Panc1 (cell line): ENCODE results near the gene ZBED5. TPM values are rescaled to one million over a fixed set of nuclear protein-coding genes. Genes with fewer than 3 reads are reported as not detected.

Source experiments
- ATAC-seq: fragments of 200-7000 bp; cut with Tn5 transposase; 2 replicates; pipeline ENCODE4 v1.9.1; 2020; ENCODE audit warnings: mild to moderate bottlenecking, moderate library complexity
- BruUV-seq: library from RNA; stranded (reverse); fragments of 400-500 nt; replicated peaks from 2 replicates; lab custom pipeline; 2021; lab: Mats Ljungman, UMichigan
- CTCF ChIA-PET: fragments of 300-600 bp; sonication (Branson Sonifier 250); formaldehyde crosslinking; loops from one replicate; lab custom pipeline; 2022; ENCODE audit warnings: antibody characterized with exemption; lab: Charles Lee
- POLR2A ChIA-PET: fragments of 300-600 bp; sonication (Branson Sonifier 250); formaldehyde crosslinking; loops from one replicate; lab custom pipeline; 2022; ENCODE audit warnings: antibody characterized with exemption; lab: Charles Lee
- DNase-seq: peaks from one replicate; pipeline ENCODE4 v3.0.0-alpha.2; 2010; ENCODE audit warnings: low read depth, low spot score
- H3K27ac ChIP-seq: 2 replicates; pipeline ENCODE4 v1.5.1; 2011; ENCODE audit warnings: mild to moderate bottlenecking, low read length, inconsistent platforms
- H3K27me3 ChIP-seq: fragments of 200-500 bp; sonication (Bioruptor generic); 2 replicates; pipeline ENCODE4 v1.6.0; 2014; ENCODE audit warnings: low read length, inconsistent platforms; ENCODE audit not compliant: control insufficient read depth, insufficient read depth
- H3K36me3 ChIP-seq: fragments of 200-500 bp; sonication (Bioruptor generic); 2 replicates; pipeline ENCODE4 v1.5.1; 2014; ENCODE audit warnings: inconsistent platforms, mild to moderate bottlenecking, low read length, moderate library complexity; ENCODE audit not compliant: control insufficient read depth, insufficient read depth
- H3K4me1 ChIP-seq: 2 replicates; pipeline ENCODE4 v1.5.1; 2011; ENCODE audit warnings: inconsistent platforms, mild to moderate bottlenecking, low read length, moderate library complexity; ENCODE audit not compliant: control insufficient read depth, insufficient read depth
- H3K4me3 ChIP-seq, 2 experiments: 2 replicates each; pipeline ENCODE4 v1.5.1; 2011 to 2012; ENCODE audit warnings: low read depth in 2 of 2, low read length in 2 of 2, mild to moderate bottlenecking in 2 of 2, inconsistent platforms in 1 of 2, moderate library complexity in 1 of 2
- H3K9me3 ChIP-seq: fragments of 200-500 bp; sonication (Bioruptor generic); 2 replicates; pipeline ENCODE4 v1.5.1; 2014; ENCODE audit warnings: low read depth, mild to moderate bottlenecking, inconsistent platforms, low read length, moderate library complexity; ENCODE audit not compliant: control insufficient read depth, insufficient read depth
- CTCF ChIP-seq: fragments of 450-650 bp; IDR thresholded peaks from 2 replicates; pipeline ENCODE4 v1.5.1; 2017; ENCODE audit warnings: mild to moderate bottlenecking
- POLR2AphosphoS5 ChIP-seq: IDR thresholded peaks from 2 replicates; pipeline ENCODE4 v1.6.1; 2012; ENCODE audit warnings: mild to moderate bottlenecking, low read depth, low read length, moderate library complexity
- REST ChIP-seq, 2 experiments: IDR thresholded peaks; 2 replicates each; pipeline ENCODE4 v1.6.1; 2011 to 2012; ENCODE audit warnings: low read depth in 2 of 2, control low read depth in 1 of 2, low read length in 1 of 2, mild to moderate bottlenecking in 1 of 2, moderate library complexity in 1 of 2; ENCODE audit not compliant: insufficient read depth in 1 of 2
- SIN3A ChIP-seq: IDR thresholded peaks from 2 replicates; pipeline ENCODE4 v1.6.1; 2012; ENCODE audit warnings: low read depth, mild to moderate bottlenecking, low read length, moderate library complexity, borderline replicate concordance; ENCODE audit not compliant: insufficient read depth
- TCF7L2 ChIP-seq: IDR thresholded peaks from 2 replicates; pipeline ENCODE4 v1.6.1; 2011; ENCODE audit warnings: mild to moderate bottlenecking, low read depth, low read length, inconsistent platforms
- in situ Hi-C: cut with HindIII; loops from 2 replicates; pipeline ENCODE4 v1.10.0; 2016; ENCODE audit warnings: low sequenced_read_pairs, low pct_unique_long_range_greater_than_20kb
- intact Hi-C: fragments of 100-400 bp; cut with micrococcal nuclease; formaldehyde crosslinking; loops from one replicate; pipeline ENCODE4 v1.10.0; 2022; ENCODE audit not compliant: unreplicated experiment
- total RNA-seq: library from RNA; stranded (reverse); gene quantifications from one replicate; pipeline ENCODE4 v1.2.1, GENCODE V29; 2021; ENCODE audit not compliant: unreplicated experiment

ZBED5 gene
- total RNA-seq, 1 experiment from 2014 or later, result 114 TPM

GRCh38 chr11:10862446-10862845, 4.6 kb upstream of the ZBED5 start:
- intact Hi-C loops, result no loop called here
- no peak for ATAC-seq
- H3K36me3 ChIP-seq, result peaks cover 2% of the 10 kb centered on the region; the same call in 1 of the 2 replicates
- TF ChIP-seq TCF7L2 (no peak), POLR2AphosphoS5 (no peak), CTCF (no peak), SIN3A (no peak), REST (IDR thresholded peaks at IDR 0.05; ENCODE audit: insufficient read depth in 1 of 2, low read depth in 2 of 2, low read length in 1 of 2) (no peak)
- POLR2A ChIA-PET, result interaction anchor here (0.7 kb wide), 1 partner anchor 64 kb away, joined by 5 read pairs; no protein-coding TSS in a partner anchor
- in situ Hi-C loops, result no loop called here
- H3K4me3 ChIP-seq, result no peak overlapping the region
- no peak for DNase-seq
- CTCF ChIA-PET, result no interaction called here
- peak overlapping the region; percentile 78 for H3K27ac ChIP-seq
- BruUV-seq, result no TSS peak
- peaks cover 47% of the 10 kb centered on the region for H3K4me1 ChIP-seq
- H3K9me3 ChIP-seq, result peaks cover 3% of the 10 kb centered on the region; the same call in 1 of the 2 replicates
- no peaks in the 10 kb centered on the region for H3K27me3 ChIP-seq

- CTCF ChIA-PET, result no interaction called here
- H3K27me3 ChIP-seq, result no peaks in the 10 kb centered on the region
Measured at GRCh38 chr11:10861799-10862198, 3.9 kb upstream of the ZBED5 start.

More at GRCh38 chr11:10861799-10862198, 3.9 kb upstream of the ZBED5 start:
- intact Hi-C loops (no loop called here), in situ Hi-C loops (no loop called here)
- peaks cover 3% of the 10 kb centered on the region; the same call in 1 of the 2 replicates for H3K36me3 ChIP-seq
- BruUV-seq, result no TSS peak
- POLR2A ChIA-PET, result interaction anchor here (0.7 kb wide), 1 partner anchor 171 kb away, joined by 5 read pairs; no protein-coding TSS in a partner anchor
- ATAC-seq (no peak), DNase-seq (no peak)
- no peak overlapping the region for H3K4me3 ChIP-seq
- peaks cover 40% of the 10 kb centered on the region for H3K4me1 ChIP-seq
- TF ChIP-seq TCF7L2 (no peak), POLR2AphosphoS5 (no peak), REST (IDR thresholded peaks at IDR 0.05; ENCODE audit: insufficient read depth in 1 of 2, low read depth in 2 of 2, low read length in 1 of 2) (no peak), SIN3A (no peak), CTCF (no peak)
- peaks cover 3% of the 10 kb centered on the region; the same call in 1 of the 2 replicates for H3K9me3 ChIP-seq
- H3K27ac ChIP-seq, result peak overlapping the region; percentile 78
